22Rv1 (cell line): ENCODE data around the gene HM13.

ENCODE experiments used
- ZFX ChIP-seq: fragments of 450-650 bp; IDR thresholded peaks from 2 replicates; pipeline ENCODE4 v1.6.1; 2017; ENCODE audit warnings: antibody characterized with exemption, borderline replicate concordance
- TF ChIP-seq, protein P1 (sequence below): fragments of 450-650 bp; IDR thresholded peaks from 2 replicates; pipeline ENCODE4 v1.5.1; 2017; ENCODE audit warnings: mild to moderate bottlenecking

DNA sequence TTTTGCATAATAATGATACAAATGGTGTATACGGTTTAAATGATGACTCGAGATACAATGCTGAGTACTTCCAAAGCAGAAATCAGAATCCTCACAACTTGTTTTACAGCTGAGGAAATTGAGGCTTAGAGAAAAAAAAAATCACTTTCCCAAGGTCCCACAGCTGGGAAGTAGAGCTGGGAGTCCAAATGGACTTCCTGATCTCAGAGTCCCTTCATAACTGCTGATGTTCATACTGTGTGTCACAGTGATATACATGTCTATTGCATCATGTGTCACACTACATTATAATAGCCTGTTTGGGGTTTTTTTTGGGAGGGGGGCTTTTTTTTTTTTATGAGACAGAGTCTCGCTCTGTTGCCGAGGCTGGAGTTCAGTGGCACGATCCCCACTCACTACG is 8.5 kb downstream of the HM13 start:
- TF ChIP-seq, protein P1, sequence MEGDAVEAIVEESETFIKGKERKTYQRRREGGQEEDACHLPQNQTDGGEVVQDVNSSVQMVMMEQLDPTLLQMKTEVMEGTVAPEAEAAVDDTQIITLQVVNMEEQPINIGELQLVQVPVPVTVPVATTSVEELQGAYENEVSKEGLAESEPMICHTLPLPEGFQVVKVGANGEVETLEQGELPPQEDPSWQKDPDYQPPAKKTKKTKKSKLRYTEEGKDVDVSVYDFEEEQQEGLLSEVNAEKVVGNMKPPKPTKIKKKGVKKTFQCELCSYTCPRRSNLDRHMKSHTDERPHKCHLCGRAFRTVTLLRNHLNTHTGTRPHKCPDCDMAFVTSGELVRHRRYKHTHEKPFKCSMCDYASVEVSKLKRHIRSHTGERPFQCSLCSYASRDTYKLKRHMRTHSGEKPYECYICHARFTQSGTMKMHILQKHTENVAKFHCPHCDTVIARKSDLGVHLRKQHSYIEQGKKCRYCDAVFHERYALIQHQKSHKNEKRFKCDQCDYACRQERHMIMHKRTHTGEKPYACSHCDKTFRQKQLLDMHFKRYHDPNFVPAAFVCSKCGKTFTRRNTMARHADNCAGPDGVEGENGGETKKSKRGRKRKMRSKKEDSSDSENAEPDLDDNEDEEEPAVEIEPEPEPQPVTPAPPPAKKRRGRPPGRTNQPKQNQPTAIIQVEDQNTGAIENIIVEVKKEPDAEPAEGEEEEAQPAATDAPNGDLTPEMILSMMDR, result no peak
- TF ChIP-seq ZFX, result no peak
